HEK293 (cell line): ENCODE data around the gene STYK1.

ENCODE experiments used
- CTCF ChIA-PET: fragments of 350-600 bp; formaldehyde crosslinking; extraction: SDS; loops from one replicate; lab custom pipeline; 2021; ENCODE audit warnings: antibody characterized with exemption; lab: Yijun Ruan, JAX
- POLR2A ChIA-PET: fragments of 300-600 bp; formaldehyde crosslinking; extraction: SDS; loops from one replicate; lab custom pipeline; 2020; ENCODE audit warnings: antibody characterized with exemption, inconsistent platforms; lab: Yijun Ruan, JAX
- H3K27ac ChIP-seq: fragments of 200-500 bp; sonication (Bioruptor generic); 2 replicates; pipeline ENCODE4 v1.5.1; 2014; ENCODE audit warnings: low read depth, low read length, control low read depth, inconsistent platforms; ENCODE audit errors: extremely low read depth
- H3K36me3 ChIP-seq, 2 experiments: fragments of 200-500 bp in 1 of 2; sonication (Bioruptor generic) in 1 of 2; 1 replicate in 1 of 2; 2 replicates in 1 of 2; pipeline ENCODE4 v1.5.1; 2014 to 2017; ENCODE audit warnings: inconsistent platforms in 2 of 2, low read length in 2 of 2; ENCODE audit not compliant: control insufficient read depth in 2 of 2, insufficient read depth in 1 of 2
- H3K4me1 ChIP-seq: fragments of 200-500 bp; sonication (Bioruptor generic); 2 replicates; pipeline ENCODE4 v1.5.1; 2014; ENCODE audit warnings: mild to moderate bottlenecking, low read length, inconsistent platforms; ENCODE audit not compliant: control insufficient read depth, insufficient read depth
- H3K4me3 ChIP-seq: 2 replicates; pipeline ENCODE4 v1.5.1; 2011; ENCODE audit warnings: low read depth, mild to moderate bottlenecking, control low read depth, low read length, moderate library complexity
- H3K9me3 ChIP-seq: fragments of 200-500 bp; sonication (Bioruptor generic); 2 replicates; pipeline ENCODE4 v1.5.1; 2014; ENCODE audit warnings: low read depth, low read length, inconsistent platforms; ENCODE audit not compliant: control insufficient read depth, insufficient read depth
- KLF9 ChIP-seq: fragments of 450-650 bp; formaldehyde crosslinking; IDR thresholded peaks from 2 replicates; pipeline ENCODE4 v1.5.1; 2016; ENCODE audit warnings: missing biosample characterization, missing genetic modification characterization, low read depth
- PRDM6 ChIP-seq: fragments of 450-650 bp; formaldehyde crosslinking; IDR thresholded peaks from 2 replicates; pipeline ENCODE4 v1.5.1; 2017; ENCODE audit warnings: missing biosample characterization, missing genetic modification characterization
- SCRT2 ChIP-seq: fragments of 450-650 bp; formaldehyde crosslinking; IDR thresholded peaks from 2 replicates; pipeline ENCODE4 v1.5.1; 2016; ENCODE audit warnings: missing biosample characterization, missing genetic modification characterization
- SP2 ChIP-seq: fragments of 450-650 bp; formaldehyde crosslinking; IDR thresholded peaks from 2 replicates; pipeline ENCODE4 v1.5.1; 2016; ENCODE audit warnings: missing biosample characterization, missing genetic modification characterization
- SP3 ChIP-seq: fragments of 450-650 bp; formaldehyde crosslinking; IDR thresholded peaks from 2 replicates; pipeline ENCODE4 v1.5.1; 2016; ENCODE audit warnings: missing biosample characterization, missing genetic modification characterization
- YY1 ChIP-seq: fragments of 450-650 bp; formaldehyde crosslinking; IDR thresholded peaks from 2 replicates; pipeline ENCODE4 v1.5.1; 2018; ENCODE audit warnings: missing biosample characterization, missing genetic modification characterization
- ZBTB1 ChIP-seq: fragments of 450-650 bp; formaldehyde crosslinking; IDR thresholded peaks from 2 replicates; pipeline ENCODE4 v1.5.1; 2016; ENCODE audit warnings: missing biosample characterization, missing genetic modification characterization
- ZBTB8A ChIP-seq: fragments of 450-650 bp; formaldehyde crosslinking; IDR thresholded peaks from 2 replicates; pipeline ENCODE4 v1.5.1; 2016; ENCODE audit warnings: missing biosample characterization, missing genetic modification characterization
- ZFHX2 ChIP-seq: fragments of 450-650 bp; formaldehyde crosslinking; conservative IDR thresholded peaks from 2 replicates; pipeline ENCODE4 v1.5.1; 2016; ENCODE audit warnings: missing biosample characterization, missing genetic modification characterization
- ZNF2 ChIP-seq: fragments of 450-650 bp; formaldehyde crosslinking; IDR thresholded peaks from 2 replicates; pipeline ENCODE4 v1.5.1; 2016; ENCODE audit warnings: missing biosample characterization, missing genetic modification characterization
- ZNF24 ChIP-seq: fragments of 450-650 bp; formaldehyde crosslinking; IDR thresholded peaks from 2 replicates; pipeline ENCODE4 v1.5.1; 2016; ENCODE audit warnings: missing biosample characterization, missing genetic modification characterization
- ZNF266 ChIP-seq: fragments of 450-650 bp; formaldehyde crosslinking; IDR thresholded peaks from 2 replicates; pipeline ENCODE4 v1.5.1; 2016; ENCODE audit warnings: missing biosample characterization, missing genetic modification characterization, low read depth
- ZNF501 ChIP-seq: fragments of 450-650 bp; formaldehyde crosslinking; IDR thresholded peaks from 2 replicates; pipeline ENCODE4 v1.5.1; 2016; ENCODE audit warnings: missing biosample characterization, missing genetic modification characterization
- ZNF510 ChIP-seq: fragments of 450-650 bp; formaldehyde crosslinking; IDR thresholded peaks from 2 replicates; pipeline ENCODE4 v1.5.1; 2018; ENCODE audit warnings: mild to moderate bottlenecking, missing genetic modification characterization, missing biosample characterization; ENCODE audit not compliant: insufficient replicate concordance
- ZNF623 ChIP-seq: fragments of 450-650 bp; formaldehyde crosslinking; IDR thresholded peaks from 2 replicates; pipeline ENCODE4 v1.5.1; 2016; ENCODE audit warnings: missing biosample characterization, missing genetic modification characterization
- ZNF664 ChIP-seq: fragments of 450-650 bp; formaldehyde crosslinking; IDR thresholded peaks from 2 replicates; pipeline ENCODE4 v1.5.1; 2016; ENCODE audit warnings: missing biosample characterization, missing genetic modification characterization
- ZNF707 ChIP-seq: fragments of 450-650 bp; formaldehyde crosslinking; IDR thresholded peaks from 2 replicates; pipeline ENCODE4 v1.5.1; 2016; ENCODE audit warnings: missing biosample characterization, missing genetic modification characterization
- TF ChIP-seq, protein P1 (sequence below): fragments of 450-650 bp; formaldehyde crosslinking; IDR thresholded peaks from 2 replicates; pipeline ENCODE4 v1.5.1; 2017; ENCODE audit warnings: missing biosample characterization, missing genetic modification characterization
- TF ChIP-seq, protein P2 (sequence below): fragments of 450-650 bp; formaldehyde crosslinking; IDR thresholded peaks from 2 replicates; pipeline ENCODE4 v1.5.1; 2016; ENCODE audit warnings: missing biosample characterization, missing genetic modification characterization

STYK1 gene

GRCh38 chr12:10632226-10632625 is 41.6 kb downstream of the STYK1 start:
- H3K9me3 ChIP-seq, result no peaks in the 10 kb centered on the region
- H3K27ac ChIP-seq, result no peak overlapping the region
- H3K36me3 ChIP-seq, result no peaks in the 10 kb centered on the region
- ChIA-PET POLR2A (no interaction called here), CTCF (interaction anchor here (0.9 kb wide), 1 partner anchor 121 kb away, joined by 3 read pairs; no protein-coding TSS in a partner anchor)
- TF ChIP-seq SP2 (tag by site-specific recombination) (no peak), ZNF707 (tag by site-specific recombination) (no peak), ZNF623 (tag by site-specific recombination) (no peak), SCRT2 (tag by site-specific recombination) (no peak), PRDM6 (no peak), SP3 (tag by site-specific recombination) (no peak)
- H3K4me3 ChIP-seq, result no peak overlapping the region
- H3K4me1 ChIP-seq, result no peaks in the 10 kb centered on the region

- TF ChIP-seq SP3 (tag by site-specific recombination) (no peak), ZNF24 (tag by site-specific recombination) (no peak), ZNF2 (tag by site-specific recombination) (no peak), KLF9 (tag by site-specific recombination) (no peak), ZBTB1 (tag by site-specific recombination) (no peak), ZNF501 (tag by site-specific recombination) (no peak), ZNF510 (no peak)
- Histone ChIP-seq H3K27ac (no peak overlapping the region), H3K4me3 (no peak overlapping the region), H3K36me3 (no peaks in the 10 kb centered on the region), H3K4me1 (no peaks in the 10 kb centered on the region), H3K9me3 (no peaks in the 10 kb centered on the region)
- ChIA-PET POLR2A (no interaction called here), CTCF (no interaction called here)
These were observed 49.2 kb downstream of the STYK1 start for GRCh38 chr12:10624605-10625004.

DNA sequence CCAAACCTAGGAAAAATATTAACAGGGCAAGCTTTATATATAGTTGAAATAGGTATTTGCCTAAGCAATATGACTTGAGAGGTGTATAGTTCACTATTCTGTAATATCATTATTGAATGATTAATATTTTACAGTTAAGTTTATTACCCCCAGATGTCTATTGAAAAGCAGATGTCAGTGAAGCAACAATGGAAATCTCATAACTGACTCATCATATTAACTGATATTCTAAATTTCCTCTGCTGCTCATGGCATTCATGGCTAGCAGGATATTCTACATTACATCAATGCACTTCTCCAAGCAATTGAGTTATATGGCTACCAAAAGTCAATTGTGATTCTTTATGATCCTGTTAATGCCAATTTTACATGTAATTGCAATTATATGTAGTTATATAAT is 50.7 kb downstream of the STYK1 start:
- ChIA-PET CTCF (interaction anchor here (0.6 to 1.1 kb wide), 2 partner anchors 87 to 127 kb away, joined by 3 to 5 read pairs; no protein-coding TSS in a partner anchor), POLR2A (no interaction called here)
- TF ChIP-seq, protein P1, sequence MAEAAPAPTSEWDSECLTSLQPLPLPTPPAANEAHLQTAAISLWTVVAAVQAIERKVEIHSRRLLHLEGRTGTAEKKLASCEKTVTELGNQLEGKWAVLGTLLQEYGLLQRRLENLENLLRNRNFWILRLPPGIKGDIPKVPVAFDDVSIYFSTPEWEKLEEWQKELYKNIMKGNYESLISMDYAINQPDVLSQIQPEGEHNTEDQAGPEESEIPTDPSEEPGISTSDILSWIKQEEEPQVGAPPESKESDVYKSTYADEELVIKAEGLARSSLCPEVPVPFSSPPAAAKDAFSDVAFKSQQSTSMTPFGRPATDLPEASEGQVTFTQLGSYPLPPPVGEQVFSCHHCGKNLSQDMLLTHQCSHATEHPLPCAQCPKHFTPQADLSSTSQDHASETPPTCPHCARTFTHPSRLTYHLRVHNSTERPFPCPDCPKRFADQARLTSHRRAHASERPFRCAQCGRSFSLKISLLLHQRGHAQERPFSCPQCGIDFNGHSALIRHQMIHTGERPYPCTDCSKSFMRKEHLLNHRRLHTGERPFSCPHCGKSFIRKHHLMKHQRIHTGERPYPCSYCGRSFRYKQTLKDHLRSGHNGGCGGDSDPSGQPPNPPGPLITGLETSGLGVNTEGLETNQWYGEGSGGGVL (tag by site-specific recombination), result no peak
- TF ChIP-seq ZNF664 (tag by site-specific recombination), result no peak
- TF ChIP-seq ZNF266 (tag by site-specific recombination), result no peak
- TF ChIP-seq ZFHX2 (tag by site-specific recombination), result no peak
- no peak for TF ChIP-seq ZBTB8A (tag by site-specific recombination)
- TF ChIP-seq YY1, result no peak
- TF ChIP-seq, protein P2, sequence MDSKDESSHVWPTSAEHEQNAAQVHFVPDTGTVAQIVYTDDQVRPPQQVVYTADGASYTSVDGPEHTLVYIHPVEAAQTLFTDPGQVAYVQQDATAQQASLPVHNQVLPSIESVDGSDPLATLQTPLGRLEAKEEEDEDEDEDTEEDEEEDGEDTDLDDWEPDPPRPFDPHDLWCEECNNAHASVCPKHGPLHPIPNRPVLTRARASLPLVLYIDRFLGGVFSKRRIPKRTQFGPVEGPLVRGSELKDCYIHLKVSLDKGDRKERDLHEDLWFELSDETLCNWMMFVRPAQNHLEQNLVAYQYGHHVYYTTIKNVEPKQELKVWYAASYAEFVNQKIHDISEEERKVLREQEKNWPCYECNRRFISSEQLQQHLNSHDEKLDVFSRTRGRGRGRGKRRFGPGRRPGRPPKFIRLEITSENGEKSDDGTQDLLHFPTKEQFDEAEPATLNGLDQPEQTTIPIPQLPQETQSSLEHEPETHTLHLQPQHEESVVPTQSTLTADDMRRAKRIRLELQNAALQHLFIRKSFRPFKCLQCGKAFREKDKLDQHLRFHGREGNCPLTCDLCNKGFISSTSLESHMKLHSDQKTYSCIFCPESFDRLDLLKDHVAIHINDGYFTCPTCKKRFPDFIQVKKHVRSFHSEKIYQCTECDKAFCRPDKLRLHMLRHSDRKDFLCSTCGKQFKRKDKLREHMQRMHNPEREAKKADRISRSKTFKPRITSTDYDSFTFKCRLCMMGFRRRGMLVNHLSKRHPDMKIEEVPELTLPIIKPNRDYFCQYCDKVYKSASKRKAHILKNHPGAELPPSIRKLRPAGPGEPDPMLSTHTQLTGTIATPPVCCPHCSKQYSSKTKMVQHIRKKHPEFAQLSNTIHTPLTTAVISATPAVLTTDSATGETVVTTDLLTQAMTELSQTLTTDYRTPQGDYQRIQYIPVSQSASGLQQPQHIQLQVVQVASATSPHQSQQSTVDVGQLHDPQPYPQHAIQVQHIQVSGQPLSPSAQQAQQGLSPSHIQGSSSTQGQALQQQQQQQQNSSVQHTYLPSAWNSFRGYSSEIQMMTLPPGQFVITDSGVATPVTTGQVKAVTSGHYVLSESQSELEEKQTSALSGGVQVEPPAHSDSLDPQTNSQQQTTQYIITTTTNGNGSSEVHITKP (tag by site-specific recombination), result no peak
- Histone ChIP-seq H3K27ac (no peak overlapping the region), H3K4me3 (no peak overlapping the region), H3K4me1 (no peaks in the 10 kb centered on the region), H3K36me3 (no peaks in the 10 kb centered on the region), H3K9me3 (no peaks in the 10 kb centered on the region)
